NCI-H1105 (cell line): ENCODE data around the gene ARL6IP4.
"Not testable (repeated sequence)": the region's sequence is repeated elsewhere in the genome, so short reads cannot be mapped to it uniquely, and the experiment has no call there.

Experiments used
- DNase-seq: peaks from one replicate; lab custom pipeline; 2025; lab: John Stamatoyannopoulos, UW

Gene ARL6IP4

DNA sequence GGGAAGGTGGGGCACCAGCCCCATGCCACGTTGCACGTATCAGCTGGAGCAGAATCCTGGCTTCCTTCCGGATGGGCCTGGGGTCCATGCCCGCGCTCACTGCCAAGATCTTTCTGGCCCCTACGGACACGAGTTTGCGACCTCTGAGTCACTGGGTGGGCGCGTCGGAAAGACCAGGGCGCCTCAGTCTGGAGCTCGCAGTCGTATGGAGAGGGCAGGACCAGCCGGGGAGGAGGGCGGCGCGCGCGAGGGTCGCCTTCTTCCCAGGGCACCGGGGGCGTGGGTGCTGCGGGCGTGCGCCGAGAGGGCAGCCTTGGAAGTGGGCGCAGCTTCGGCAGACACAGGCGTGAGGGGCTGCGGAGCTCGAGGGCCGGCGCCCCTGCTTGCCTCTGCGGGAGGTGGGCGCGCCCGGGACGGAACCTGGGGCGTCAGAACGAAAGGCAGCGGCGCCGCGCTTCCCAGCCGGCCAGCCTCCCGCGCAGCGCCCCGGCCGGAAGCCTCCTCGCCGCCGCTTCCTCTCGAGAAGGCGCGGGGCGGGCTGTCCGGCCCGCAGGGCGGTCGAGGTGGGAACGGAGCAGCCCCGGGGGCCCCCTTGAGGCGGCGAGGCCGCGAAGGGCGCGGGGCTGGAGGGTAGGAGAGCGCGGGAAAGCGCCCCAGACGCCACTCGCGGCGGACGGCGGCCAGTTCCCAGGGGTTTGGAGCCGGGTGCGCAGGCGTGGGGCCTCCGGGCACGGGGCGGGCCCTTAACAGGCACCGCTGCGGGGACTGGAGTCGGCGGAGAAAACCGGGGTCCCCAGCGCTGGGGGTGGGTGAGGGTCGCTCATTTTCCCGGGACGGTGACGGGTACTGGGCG is at the start of gene ARL6IP4:
TSS of gene ARL6IP4 (plus strand) at position 499 of the 853 bp plus-strand sequence. CDS start 459 bp downstream, outside the sequence.
- DNase-seq, result peak; percentile 47

DNA sequence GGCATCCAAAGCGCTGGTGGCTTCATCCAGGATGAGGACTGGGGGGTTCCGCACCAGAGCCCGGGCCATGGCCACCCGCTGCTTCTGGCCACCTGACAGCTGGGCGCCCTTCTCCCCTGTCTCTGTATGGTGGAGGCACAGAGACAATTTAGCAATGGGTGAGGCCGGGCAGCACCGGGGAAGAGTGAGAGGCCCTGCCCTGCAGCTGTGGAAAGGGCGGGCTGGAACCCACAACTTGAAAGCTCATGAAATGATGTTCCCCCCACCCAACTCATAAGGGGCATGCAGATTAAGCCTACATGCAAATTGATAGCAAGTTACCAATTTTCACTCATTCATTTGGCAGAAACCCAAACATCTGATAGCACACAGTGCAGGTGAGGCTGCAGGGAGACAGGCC is 48.3 kb upstream of the ARL6IP4 start:
- DNase-seq, result no peak

DNA sequence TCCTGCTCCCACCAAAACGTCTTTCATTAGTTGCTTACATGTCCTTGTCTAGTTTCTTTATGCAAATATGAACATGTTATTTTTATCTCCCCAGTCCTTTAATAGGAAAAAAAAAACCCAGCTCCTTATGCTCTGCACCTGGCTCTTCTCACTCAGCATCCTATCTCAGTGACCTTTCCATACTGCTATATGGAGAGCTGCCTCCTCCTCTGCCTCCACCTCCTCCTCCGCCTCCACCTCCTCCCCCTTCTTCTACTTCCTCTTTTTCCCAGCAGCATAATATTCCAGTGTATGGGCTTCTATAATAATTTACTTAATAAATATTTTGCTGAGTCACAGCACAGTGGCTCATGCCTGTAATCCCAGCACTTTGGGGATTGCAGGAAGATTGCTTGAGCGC is 45.8 kb upstream of the ARL6IP4 start:
- no peak for DNase-seq

GRCh38 chr12:122935318-122935717 is 45.2 kb upstream of the ARL6IP4 start:
- DNase-seq, result no peak

- no peak for DNase-seq
These were observed 42.8 kb upstream of the ARL6IP4 start for GRCh38 chr12:122937622-122938091.

DNA sequence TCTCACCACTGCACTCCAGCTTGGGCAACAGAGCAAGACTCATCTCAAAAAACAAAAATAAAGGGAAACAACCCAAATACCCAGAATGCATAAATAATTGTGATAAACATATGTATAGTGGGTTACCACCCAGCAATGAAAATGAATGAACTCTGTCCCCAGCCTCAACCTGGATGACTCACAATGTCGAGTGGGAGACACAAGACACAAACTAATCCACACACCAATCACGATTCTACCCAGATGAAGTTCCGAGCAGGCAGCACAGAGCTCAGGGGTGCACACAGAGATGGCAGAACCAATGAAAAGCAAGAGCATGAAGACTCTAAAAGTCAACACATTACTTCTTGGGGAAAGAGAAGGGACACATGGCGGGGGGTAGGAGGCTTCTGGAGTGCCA is 41.4 kb upstream of the ARL6IP4 start:
- no peak for DNase-seq

DNA sequence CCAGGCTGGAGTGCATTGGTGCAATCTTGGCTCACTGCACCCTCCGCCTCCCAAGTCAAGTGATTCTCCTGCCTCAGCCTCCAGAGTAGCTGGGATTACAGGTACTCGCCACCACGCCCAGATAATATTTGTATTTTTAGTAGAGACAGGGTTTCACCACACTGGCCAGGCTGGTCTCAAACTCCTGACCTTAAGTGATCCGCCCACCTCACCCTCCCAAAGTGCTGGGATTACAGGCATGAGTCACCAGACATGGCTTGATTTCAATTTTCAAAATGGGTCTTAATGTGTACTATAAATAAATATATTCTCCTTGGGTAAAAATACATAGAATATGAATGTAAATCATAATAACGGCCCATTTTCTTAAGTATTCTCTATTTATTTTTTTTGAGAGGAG is 39.1 kb upstream of the ARL6IP4 start:
- not testable (repeated sequence) for DNase-seq

DNA sequence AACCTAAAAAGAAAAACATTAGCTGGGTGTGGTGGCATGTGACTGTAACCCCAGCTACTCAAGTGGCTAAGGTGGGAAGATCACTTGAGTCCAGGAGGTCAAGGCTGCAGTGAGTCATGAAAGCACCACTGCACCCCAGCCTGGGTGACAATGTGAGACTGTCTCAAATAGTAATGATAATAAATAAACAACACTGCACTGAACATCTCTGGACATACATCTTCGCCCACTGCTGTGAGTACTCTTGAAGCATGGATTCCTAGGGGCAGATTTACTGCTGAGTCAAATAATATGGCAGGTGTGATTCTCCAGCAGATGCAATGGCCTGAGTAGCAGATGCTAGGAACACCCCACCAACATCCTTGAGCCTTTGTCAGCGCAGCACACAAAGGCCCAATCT is 37.8 kb upstream of the ARL6IP4 start:
- DNase-seq, result no peak

DNA sequence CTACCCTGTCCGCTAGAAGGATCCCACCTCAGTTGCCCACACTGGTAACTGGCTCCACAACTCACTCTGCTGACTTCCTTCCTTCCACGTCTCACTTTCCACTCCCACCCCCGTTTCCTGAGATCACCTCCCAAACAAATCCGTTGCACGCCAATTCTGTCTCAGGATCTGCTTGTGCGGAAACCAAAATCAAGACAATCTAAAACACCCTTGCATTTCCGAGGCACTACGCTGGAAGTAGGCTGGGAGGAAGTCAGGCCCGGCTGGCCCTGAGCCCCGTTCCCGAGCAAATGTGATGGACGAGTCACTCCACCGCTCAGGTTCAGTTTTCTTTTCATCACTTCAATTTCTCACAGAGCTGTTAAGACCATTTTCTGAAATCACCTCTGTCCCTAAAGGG is 37.3 kb upstream of the ARL6IP4 start:
- no peak for DNase-seq

DNA sequence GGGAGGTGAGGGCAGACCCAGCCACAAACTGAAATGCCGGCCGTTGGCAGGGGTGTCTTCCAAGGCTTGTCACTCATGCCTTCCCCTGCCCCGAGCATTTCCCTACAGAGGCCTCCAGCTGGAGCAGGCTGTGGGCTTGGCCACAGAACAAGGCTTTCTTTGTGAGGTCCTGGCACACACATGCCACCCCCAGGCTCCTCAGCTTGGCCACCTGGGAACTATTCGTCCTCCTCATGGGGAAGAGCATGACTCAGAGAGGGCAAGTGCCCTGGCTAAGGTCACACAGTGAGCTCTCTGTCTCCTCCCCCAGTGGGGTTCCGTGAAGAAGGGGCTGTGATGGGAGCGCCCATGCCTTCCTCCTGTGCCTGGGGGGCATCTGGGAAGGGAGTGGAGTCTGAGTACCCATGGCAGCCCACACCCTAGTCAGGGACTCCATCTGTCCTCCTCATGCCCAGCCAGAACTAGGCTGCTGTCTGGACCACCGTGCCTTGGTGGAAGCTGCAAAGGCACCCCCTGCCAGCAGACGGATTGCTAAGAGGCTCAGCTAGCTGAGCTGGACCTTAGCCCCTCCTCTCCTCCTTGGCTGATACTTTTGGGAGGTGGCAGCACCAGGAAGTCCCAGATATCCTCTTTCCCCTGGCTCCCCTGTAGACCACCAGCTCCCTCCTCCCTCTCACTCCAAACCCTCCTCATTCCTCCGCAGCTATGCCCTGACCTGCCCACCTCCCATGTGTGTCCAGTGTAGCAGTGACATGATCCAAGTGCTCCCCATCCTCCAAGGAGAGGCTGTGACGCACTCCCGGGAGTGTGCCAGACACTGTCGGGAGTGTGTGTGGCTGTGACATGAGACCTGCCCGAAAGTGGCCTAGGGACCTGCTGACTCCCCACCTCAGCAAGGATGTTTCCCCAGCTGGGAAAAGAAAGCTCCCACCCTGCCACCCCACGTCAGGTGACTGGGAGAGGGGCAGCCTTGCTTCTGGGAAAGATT is 35.6 kb upstream of the ARL6IP4 start:
- no peak for DNase-seq

- DNase-seq, result no peak
These were observed 33.7 kb upstream of the ARL6IP4 start for GRCh38 chr12:122946690-122947341.

GRCh38 chr12:122947352-122947792 is 33.1 kb upstream of the ARL6IP4 start:
- DNase-seq, result no peak

DNA sequence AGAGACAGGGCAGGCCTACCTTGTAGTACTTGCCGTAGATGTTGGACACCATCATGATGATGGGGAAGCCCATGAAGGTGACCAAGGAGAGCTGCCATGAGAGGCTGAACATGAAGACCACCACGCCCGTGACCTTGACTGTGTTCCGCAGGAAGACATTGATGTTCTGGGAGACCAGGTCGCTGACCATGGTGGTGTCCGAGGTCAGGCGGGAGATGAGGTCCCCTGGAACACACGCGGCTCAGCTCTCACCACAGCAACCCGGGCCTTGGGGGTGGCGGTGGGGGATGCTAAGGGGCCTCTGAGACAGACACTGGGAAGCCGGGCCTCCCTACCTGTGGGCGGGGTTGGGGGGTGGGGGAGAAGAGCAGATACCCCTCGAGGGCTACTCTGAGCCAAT is 31.9 kb upstream of the ARL6IP4 start:
- DNase-seq, result no peak

DNA sequence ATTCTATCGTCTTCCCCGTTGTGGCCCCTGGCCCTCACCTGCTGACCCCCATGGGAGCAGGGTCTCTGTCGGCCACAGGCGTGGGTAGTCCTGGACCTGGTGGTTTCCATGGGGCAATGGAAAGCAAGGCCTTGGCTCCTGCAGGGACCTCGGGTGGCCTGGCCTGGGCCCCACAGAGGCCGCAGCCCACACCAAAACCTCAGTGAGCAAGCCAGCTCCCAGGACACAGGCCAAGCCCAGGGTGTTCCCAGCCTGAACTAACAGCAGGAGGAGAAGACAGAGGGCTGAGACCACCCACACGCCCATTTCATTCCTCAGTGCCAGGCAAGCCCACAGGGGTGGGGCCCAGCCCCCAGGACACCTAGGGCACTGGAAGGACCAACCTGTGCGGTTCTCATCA is 31.1 kb upstream of the ARL6IP4 start:
- DNase-seq, result no peak

DNA sequence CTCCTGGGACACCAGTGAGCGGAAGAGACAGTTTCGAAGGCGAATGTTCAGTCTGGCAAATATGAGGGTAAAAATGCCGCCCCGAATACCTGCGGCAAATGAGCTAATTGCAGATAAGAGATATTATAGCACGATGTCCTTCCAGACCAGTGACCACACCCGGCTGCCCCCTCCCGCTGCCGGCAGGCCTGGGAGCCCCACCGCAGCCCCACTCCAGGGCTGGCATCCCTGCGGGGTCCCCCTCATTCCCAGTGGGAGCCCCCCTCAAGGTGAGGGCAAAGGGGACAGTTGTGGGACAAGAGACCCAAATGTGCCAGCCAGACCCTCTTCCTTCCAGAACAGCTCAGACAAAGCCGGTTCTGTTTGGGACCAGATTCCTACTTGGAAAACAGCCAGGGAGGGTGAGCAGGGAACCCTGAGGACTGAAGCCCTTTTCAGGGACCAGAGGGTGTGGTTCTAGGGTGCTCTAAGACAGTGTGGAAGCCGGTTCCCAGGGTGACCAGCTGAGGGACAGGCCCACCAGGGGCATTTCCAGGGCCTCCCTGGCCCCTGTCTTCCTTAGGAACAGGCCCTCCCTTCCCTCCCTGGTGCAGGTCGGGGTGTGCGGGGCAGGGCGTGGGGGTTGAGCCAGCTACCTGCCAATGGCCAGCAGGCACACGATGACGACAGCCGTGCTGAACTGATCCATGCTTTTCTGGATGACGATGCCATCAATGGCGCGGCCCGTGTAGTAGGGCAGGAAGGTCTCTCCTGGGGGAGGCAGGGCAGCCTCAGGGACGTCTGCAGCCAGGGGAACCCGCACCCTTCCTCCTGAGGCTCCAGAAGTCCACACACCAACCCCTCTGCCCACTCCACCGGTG is 30.4 kb upstream of the ARL6IP4 start:
- no peak for DNase-seq

GRCh38 chr12:122951406-122951805 is 29.1 kb upstream of the ARL6IP4 start:
- no peak for DNase-seq

- DNase-seq, result peak; percentile 35
These were observed 28.2 kb upstream of the ARL6IP4 start for GRCh38 chr12:122951979-122952892.

DNA sequence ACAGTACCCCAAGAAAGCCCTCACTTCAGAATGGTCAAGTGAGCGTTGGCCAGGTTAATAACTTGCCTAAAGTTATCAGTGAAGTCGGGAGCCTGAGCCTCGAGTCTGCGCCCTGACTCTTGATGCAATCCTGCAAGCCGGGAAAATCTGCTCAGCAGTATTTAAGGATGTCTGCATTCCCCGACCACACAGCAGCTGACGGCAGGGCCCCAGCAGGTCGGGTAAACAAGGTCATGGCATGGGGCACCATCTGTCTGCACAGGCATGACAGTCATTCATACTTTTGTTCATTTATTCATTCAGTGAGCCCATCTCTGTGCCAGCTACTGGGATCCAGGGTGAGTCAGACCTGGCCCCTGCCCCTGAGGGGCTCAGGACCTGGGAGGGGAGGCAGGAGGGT is 25.3 kb upstream of the ARL6IP4 start:
- DNase-seq, result no peak

DNA sequence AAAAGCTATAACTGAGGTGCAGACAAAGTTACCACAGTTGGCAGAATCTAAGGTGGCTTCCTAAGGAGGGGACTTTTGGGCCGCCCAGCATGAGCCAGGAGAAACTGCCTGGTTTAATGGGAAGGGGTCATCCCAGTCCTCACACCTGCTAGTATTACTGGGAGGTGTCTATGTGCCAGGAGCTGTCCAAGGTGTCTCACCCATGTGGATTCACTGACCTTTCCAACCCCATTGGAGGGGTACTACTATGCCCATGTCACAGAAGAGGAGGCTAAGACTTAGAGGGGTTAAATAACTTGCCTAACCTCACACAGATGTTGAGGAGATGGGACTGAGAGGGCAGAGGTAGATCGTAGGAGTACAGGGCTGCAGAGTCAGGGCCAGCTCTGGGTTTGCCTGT is 24.4 kb upstream of the ARL6IP4 start:
- no peak for DNase-seq
